HCT116 (cell line): ENCODE data around the gene GNG7. TPM values are rescaled to one million over a fixed set of nuclear protein-coding genes. Genes with fewer than 3 reads are reported as not detected.
A peak's percentile ranks its signal among the peaks of the same experiment; 100 is the strongest.

Source experiments
- ATAC-seq: fragments of 200-7000 bp; cut with Tn5 transposase; 2 replicates; pipeline ENCODE4 v1.9.1; 2020; ENCODE audit warnings: mild to moderate bottlenecking, moderate library complexity
- BruUV-seq: library from RNA; stranded (reverse); fragments of 400-500 nt; replicated peaks from 2 replicates; lab custom pipeline; 2021; lab: Mats Ljungman, UMichigan
- CTCF ChIA-PET: fragments of 300-600 bp; sonication (Branson Sonifier 250); formaldehyde crosslinking; loops from one replicate; lab custom pipeline; 2021; ENCODE audit warnings: antibody characterized with exemption; lab: Charles Lee
- POLR2A ChIA-PET: fragments of 300-600, 350-600 bp; sonication (Branson Sonifier 250); formaldehyde crosslinking; loops from one replicate; lab custom pipeline; 2021; ENCODE audit warnings: antibody characterized with exemption; lab: Charles Lee
- RAD21 ChIA-PET, 2 experiments: fragments of 300-600 bp; sonication (Branson Sonifier 250); formaldehyde crosslinking; loops; one replicate each; lab custom pipeline; 2023; ENCODE audit warnings: low total read pairs in 2 of 2; ENCODE audit not compliant: uncharacterized antibody in 2 of 2, unreplicated experiment in 2 of 2, low non-redundant PET in 1 of 2; lab: Charles Lee
- DNase-seq: peaks from one replicate; pipeline ENCODE4 v3.0.0-alpha.2; 2010; ENCODE audit warnings: low read depth, low spot score
- H2AFZ ChIP-seq: fragments of 200-600 bp; shearing (Covaris generic), sonication (generic); 2 replicates; pipeline ENCODE4 v1.6.1; 2017; ENCODE audit warnings: low read depth, mixed run types, mixed read lengths, antibody characterized with exemption, low read length; ENCODE audit not compliant: poor library complexity, severe bottlenecking
- H3K27ac ChIP-seq: 2 replicates; pipeline ENCODE4 v1.5.1; 2012; ENCODE audit warnings: low read depth, low read length
- H3K27me3 ChIP-seq: fragments of 200-600 bp; sonication (generic); 2 replicates; pipeline ENCODE4 v1.6.1; 2016; ENCODE audit warnings: mixed run types, low read length, mixed read lengths; ENCODE audit not compliant: insufficient read depth
- H3K36me3 ChIP-seq, 2 experiments: fragments of 200-500 bp in 1 of 2; fragments of 200-600 bp in 1 of 2; sonication (Bioruptor generic) in 1 of 2; sonication (generic) in 1 of 2; 2 replicates each; pipeline versions ENCODE4 v1.5.1 to v1.6.1; 2014 to 2016; ENCODE audit warnings: low read length in 2 of 2, inconsistent platforms in 1 of 2, mixed read lengths in 1 of 2, mixed run types in 1 of 2; ENCODE audit not compliant: insufficient read depth in 2 of 2, control insufficient read depth in 1 of 2
- H3K4me1 ChIP-seq, 2 experiments: fragments of 200-600 bp in 1 of 2; sonication (generic) in 1 of 2; 2 replicates each; pipeline versions ENCODE4 v1.5.1 to v1.6.1; 2012 to 2017; ENCODE audit warnings: low read length in 2 of 2, inconsistent platforms in 1 of 2, mild to moderate bottlenecking in 1 of 2, mixed read lengths in 1 of 2, mixed run types in 1 of 2, moderate library complexity in 1 of 2; ENCODE audit not compliant: insufficient read depth in 2 of 2, control insufficient read depth in 1 of 2
- H3K4me2 ChIP-seq: fragments of 200-600 bp; sonication (generic); 2 replicates; pipeline ENCODE4 v1.6.1; 2017; ENCODE audit warnings: mixed run types, low read length, mixed read lengths
- H3K4me3 ChIP-seq, 2 experiments: fragments of 200-600 bp in 1 of 2; sonication (generic) in 1 of 2; replicated peaks in 1 of 2; 2 replicates each; pipeline ENCODE4 v1.5.1; 2011 to 2016; ENCODE audit warnings: low read length in 2 of 2, control low read depth in 1 of 2, low read depth in 1 of 2, mild to moderate bottlenecking in 1 of 2, mixed read lengths in 1 of 2, mixed run types in 1 of 2
- H3K79me2 ChIP-seq: fragments of 200-600 bp; sonication (generic); 2 replicates; pipeline ENCODE4 v1.6.1; 2017; ENCODE audit warnings: mild to moderate bottlenecking, mixed run types, low read length, moderate library complexity, mixed read lengths; ENCODE audit not compliant: insufficient read depth
- H3K9ac ChIP-seq: fragments of 200-600 bp; sonication (generic); 2 replicates; pipeline ENCODE4 v1.6.1; 2016; ENCODE audit warnings: low read length, mixed read lengths
- H3K9me2 ChIP-seq: fragments of 200-600 bp; sonication (generic), shearing (Covaris generic); 2 replicates; pipeline ENCODE4 v1.6.1; 2017; ENCODE audit warnings: mixed run types, mild to moderate bottlenecking, moderate library complexity; ENCODE audit not compliant: insufficient read depth
- H3K9me3 ChIP-seq, 2 experiments: fragments of 200-500 bp in 1 of 2; fragments of 200-600 bp in 1 of 2; sonication (Bioruptor generic) in 1 of 2; sonication (generic) in 1 of 2; 2 replicates each; pipeline ENCODE4 v1.6.1; 2014 to 2017; ENCODE audit warnings: low read length in 2 of 2, mixed read lengths in 2 of 2, inconsistent platforms in 1 of 2, low read depth in 1 of 2, mild to moderate bottlenecking in 1 of 2, mixed run types in 1 of 2, moderate library complexity in 1 of 2; ENCODE audit not compliant: control insufficient read depth in 1 of 2, insufficient read depth in 1 of 2
- H4K20me1 ChIP-seq: fragments of 200-600 bp; sonication (generic), shearing (Covaris generic); 2 replicates; pipeline ENCODE4 v1.6.1; 2017; ENCODE audit warnings: mixed run types, mild to moderate bottlenecking, moderate library complexity; ENCODE audit not compliant: insufficient read depth
- CEBPB ChIP-seq: IDR thresholded peaks from 2 replicates; pipeline ENCODE4 v1.6.1; 2012; ENCODE audit warnings: low read depth
- ELF1 ChIP-seq: IDR thresholded peaks from 2 replicates; pipeline ENCODE4 v1.6.1; 2012; ENCODE audit warnings: low read depth, borderline replicate concordance
- JUND ChIP-seq: IDR thresholded peaks from 2 replicates; pipeline ENCODE4 v1.6.1; 2012
- POLR2AphosphoS5 ChIP-seq: IDR thresholded peaks from 2 replicates; pipeline ENCODE4 v1.6.1; 2011; ENCODE audit warnings: mild to moderate bottlenecking, low read depth, low read length, moderate library complexity
- intact Hi-C: fragments of 100-400 bp; cut with micrococcal nuclease; formaldehyde crosslinking; loops from 2 replicates; pipeline ENCODE4 v1.10.0; 2022
- total RNA-seq: library from RNA; stranded (reverse); gene quantifications from one replicate; pipeline ENCODE4 v1.2.1, GENCODE V29; 2021; ENCODE audit not compliant: unreplicated experiment
- TF ChIP-seq, protein P1 (sequence below): IDR thresholded peaks from 2 replicates; pipeline ENCODE4 v1.6.1; 2011; ENCODE audit warnings: mild to moderate bottlenecking, low read length, moderate library complexity; ENCODE audit not compliant: insufficient replicate concordance; ENCODE audit errors: extremely low read depth

GNG7 gene
- total RNA-seq, 1 experiment from 2014 or later, result 11.3 TPM

DNA sequence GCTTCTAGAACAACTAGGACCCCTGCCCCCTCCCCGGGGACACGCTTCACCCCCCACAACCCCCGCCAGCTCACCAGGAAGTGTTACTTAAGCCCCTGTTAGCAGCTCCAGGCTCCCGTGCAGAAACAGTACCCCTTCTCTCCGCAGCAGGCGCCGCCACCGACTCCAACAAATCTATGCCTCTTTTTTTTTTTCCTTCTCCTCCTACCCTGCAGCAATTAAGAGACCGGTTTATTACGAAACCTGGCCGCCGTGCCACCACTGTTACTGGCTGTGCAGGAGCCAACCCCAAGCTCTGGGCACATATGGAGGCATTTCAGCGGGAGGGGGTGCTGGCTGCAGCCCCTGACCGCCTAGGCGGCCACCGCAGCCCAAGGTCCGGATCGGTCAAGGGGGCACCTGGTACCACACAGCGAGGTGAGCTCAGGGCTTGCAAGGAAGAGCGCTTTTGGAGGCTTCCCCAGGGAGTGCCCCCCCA lies 224.2 kb downstream of the GNG7 start:
- H3K79me2 ChIP-seq, result peaks cover 24% of the 10 kb centered on the region
- TF ChIP-seq ELF1 (no peak), POLR2AphosphoS5 (peak; percentile 49; the same call in 1 of the 2 replicates)
- TF ChIP-seq, protein P1, sequence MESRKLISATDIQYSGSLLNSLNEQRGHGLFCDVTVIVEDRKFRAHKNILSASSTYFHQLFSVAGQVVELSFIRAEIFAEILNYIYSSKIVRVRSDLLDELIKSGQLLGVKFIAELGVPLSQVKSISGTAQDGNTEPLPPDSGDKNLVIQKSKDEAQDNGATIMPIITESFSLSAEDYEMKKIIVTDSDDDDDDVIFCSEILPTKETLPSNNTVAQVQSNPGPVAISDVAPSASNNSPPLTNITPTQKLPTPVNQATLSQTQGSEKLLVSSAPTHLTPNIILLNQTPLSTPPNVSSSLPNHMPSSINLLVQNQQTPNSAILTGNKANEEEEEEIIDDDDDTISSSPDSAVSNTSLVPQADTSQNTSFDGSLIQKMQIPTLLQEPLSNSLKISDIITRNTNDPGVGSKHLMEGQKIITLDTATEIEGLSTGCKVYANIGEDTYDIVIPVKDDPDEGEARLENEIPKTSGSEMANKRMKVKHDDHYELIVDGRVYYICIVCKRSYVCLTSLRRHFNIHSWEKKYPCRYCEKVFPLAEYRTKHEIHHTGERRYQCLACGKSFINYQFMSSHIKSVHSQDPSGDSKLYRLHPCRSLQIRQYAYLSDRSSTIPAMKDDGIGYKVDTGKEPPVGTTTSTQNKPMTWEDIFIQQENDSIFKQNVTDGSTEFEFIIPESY, result no peak
- H3K9me3 ChIP-seq, result no peaks in the 10 kb centered on the region
- no peak overlapping the region for H3K4me3 ChIP-seq
- H3K27ac ChIP-seq, result no peak overlapping the region
- peaks cover 18 to 42% of the 10 kb centered on the region in 2 experiments for H3K4me1 ChIP-seq
- H3K9me2 ChIP-seq, result no peaks in the 10 kb centered on the region
- peaks cover 2 to 20% of the 10 kb centered on the region in 2 experiments; a peak in 1 of 4 replicates for H3K36me3 ChIP-seq
- DNase-seq (no peak), ATAC-seq (no peak)
- RAD21 ChIA-PET, result no interaction called here
- no peak overlapping the region for H2AFZ ChIP-seq
- no peaks in the 10 kb centered on the region for H3K27me3 ChIP-seq
- CTCF ChIA-PET, result interaction anchor here (1.4 to 3.0 kb wide), 2 partner anchors 101 to 133 kb away, joined by 4 to 24 read pairs; no protein-coding TSS in a partner anchor
- H3K4me2 ChIP-seq, result no peak overlapping the region
- POLR2A ChIA-PET, result interaction anchor here (0.7 to 4.0 kb wide), 11 partner anchors 16 to 131 kb away, joined by 3 to 91 read pairs (median 4); no protein-coding TSS in a partner anchor
- intact Hi-C loops, result no loop called here
- BruUV-seq, result no TSS peak
- peaks cover 14% of the 10 kb centered on the region; the same call in 1 of the 2 replicates for H4K20me1 ChIP-seq
- H3K9ac ChIP-seq, result no peak overlapping the region

DNA sequence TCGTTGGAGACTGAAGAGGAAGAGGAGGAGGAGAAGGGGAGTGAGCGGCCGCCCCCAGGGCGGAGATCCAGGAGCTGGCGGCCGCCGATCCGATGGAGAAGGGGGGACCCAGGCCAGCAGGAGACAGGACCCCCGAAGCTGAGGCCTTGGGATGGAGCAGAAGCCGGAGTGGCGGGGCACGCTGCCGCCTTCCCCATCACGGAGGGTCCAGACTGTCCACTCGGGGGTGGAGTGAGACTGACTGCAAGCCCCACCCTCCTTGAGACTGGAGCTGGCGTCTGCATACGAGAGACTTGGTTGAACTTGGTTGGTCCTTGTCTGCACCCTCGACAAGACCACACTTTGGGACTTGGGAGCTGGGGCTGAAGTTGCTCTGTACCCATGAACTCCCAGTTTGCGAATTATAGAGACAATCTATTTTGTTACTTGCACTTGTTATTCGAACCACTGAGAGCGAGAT lies 224.7 kb downstream of the GNG7 start:
- Histone ChIP-seq H3K4me3 (peak overlapping the region; percentile 96 to 99), H3K36me3 (peaks cover 2 to 20% of the 10 kb centered on the region in 2 experiments; a peak in 1 of 4 replicates), H3K27ac (no peak overlapping the region), H3K9me3 (no peaks in the 10 kb centered on the region), H3K9ac (peak overlapping the region; percentile 93; the same call in 1 of the 2 replicates), H4K20me1 (peaks cover 14% of the 10 kb centered on the region; the same call in 1 of the 2 replicates), H2AFZ (no peak overlapping the region), H3K79me2 (peaks cover 24% of the 10 kb centered on the region), H3K4me2 (peak overlapping the region; percentile 98), H3K27me3 (no peaks in the 10 kb centered on the region), H3K4me1 (peaks cover 18 to 42% of the 10 kb centered on the region in 2 experiments), H3K9me2 (no peaks in the 10 kb centered on the region)
- RAD21 ChIA-PET, result no interaction called here
- no peak for DNase-seq
- no peak for ATAC-seq
- POLR2A ChIA-PET, result interaction anchor here (0.6 to 4.0 kb wide), 16 partner anchors 13 to 142 kb away, joined by 3 to 91 read pairs (median 6); no protein-coding TSS in a partner anchor
- TF ChIP-seq, protein P1, result no peak
- 0 out of 2 replicates have a peak, but pooled peaks have one; percentile 4 for TF ChIP-seq JUND
- no peak for TF ChIP-seq CEBPB
- TF ChIP-seq POLR2AphosphoS5, result peak; percentile 36; the same call in 1 of the 2 replicates
- CTCF ChIA-PET, result interaction anchor here (1.4 to 3.0 kb wide), 2 partner anchors 101 to 133 kb away, joined by 4 to 24 read pairs; no protein-coding TSS in a partner anchor
- BruUV-seq, result no TSS peak
- intact Hi-C loops, result no loop called here
